ENCODE data around the gene TPM4. TPM values are rescaled to one million over a fixed set of nuclear protein-coding genes. Genes with fewer than 3 reads are reported as not detected.

Gene TPM4
- total RNA-seq, 4 donors from 2014 or later: 229 to 393 (median 299) TPM

DNA sequence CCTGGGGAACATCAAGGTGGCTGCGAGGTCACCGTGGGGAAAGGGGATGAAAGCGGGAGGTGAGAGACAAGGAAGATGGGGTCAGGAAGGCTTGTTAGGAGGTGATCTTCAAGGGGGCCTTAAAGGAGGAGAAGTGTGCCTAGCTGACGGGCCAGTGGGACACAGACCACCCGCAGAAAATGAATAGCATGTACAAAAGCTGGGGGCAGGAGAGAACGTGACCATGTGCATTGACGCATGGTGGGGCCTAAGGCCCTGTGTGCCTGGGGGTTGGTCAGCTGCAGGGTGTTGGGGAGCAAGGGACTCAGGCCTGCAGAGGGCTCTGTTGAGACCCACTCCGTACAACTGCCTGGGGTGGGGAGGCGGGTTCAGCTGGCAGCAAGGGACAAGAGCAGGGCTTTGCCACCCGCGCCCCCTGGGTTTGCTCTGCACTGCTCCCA is 41.3 kb downstream of the TPM4 start:
- TF ChIP-seq CTCF (IDR thresholded peaks at IDR 0.05; ENCODE audit: low read depth): no peak

DNA sequence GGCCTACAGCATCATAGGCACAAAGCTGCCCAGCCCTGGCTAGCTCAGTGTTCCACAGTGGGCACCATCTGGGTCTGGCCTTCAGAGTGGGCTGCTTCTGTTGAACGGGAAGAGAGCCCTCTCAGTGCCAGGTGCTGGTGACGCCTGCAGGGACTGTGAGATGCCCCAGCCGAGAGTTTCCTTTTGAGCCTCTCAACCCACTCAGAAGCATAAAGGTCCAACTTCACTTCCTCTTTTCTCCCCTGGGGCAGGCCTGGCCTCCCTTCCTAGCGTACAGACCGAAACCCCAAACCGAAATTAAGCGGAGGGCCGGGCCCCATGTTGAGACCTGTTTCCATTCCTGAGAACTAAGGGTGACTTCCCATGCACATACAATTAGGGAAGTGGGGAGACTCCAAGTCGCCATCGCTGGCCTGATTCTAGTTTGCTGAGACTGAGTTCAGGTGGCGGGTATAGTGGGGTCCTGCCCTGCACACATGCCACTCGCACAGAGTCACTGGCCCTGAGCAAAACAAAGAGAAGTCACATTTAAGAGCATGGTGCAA is 42.3 kb downstream of the TPM4 start:
- TF ChIP-seq CTCF (IDR thresholded peaks at IDR 0.05; ENCODE audit: low read depth): no peak

DNA sequence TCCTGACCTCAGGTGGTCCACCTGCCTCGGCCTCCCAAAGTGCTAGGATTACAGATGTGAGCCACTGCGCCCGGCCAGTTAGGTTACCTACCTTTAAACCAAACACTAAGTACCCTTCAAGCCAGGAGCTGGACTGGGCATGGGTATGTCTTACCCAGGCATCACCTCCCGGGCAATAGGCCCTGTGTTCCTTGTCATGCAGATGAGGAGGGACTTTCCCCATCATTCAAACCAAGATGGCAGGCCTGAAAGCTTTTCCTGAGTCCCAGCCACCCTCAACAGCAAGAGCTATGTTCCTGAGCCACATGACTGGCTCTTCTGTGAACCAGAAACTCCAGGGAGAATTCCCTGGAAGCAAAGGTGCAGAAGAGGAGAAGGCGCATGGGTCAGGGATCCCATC is 44.8 kb downstream of the TPM4 start:
- no peak for TF ChIP-seq CTCF (IDR thresholded peaks at IDR 0.05; ENCODE audit: low read depth)

DNA sequence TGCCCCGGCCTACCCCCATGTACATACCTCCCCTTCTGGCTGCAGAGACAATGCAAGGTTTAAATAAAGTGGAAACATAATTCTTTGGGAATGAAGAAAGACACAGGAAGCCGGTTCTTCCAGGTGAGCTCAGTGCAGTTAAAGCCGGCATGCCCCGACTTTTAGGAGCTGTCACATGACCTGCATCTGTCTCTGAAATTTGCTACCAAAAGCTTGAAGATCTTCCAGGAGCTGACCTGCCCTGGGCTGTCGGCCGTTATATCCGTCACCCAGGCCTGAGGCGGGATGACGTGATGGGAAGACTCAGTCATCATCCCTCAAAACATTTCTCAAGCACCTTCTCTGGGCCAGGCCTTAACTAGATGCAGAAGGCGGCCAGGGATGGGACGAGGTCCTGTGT is 45.7 kb downstream of the TPM4 start:
- no peak for TF ChIP-seq CTCF (IDR thresholded peaks at IDR 0.05; ENCODE audit: low read depth)

DNA sequence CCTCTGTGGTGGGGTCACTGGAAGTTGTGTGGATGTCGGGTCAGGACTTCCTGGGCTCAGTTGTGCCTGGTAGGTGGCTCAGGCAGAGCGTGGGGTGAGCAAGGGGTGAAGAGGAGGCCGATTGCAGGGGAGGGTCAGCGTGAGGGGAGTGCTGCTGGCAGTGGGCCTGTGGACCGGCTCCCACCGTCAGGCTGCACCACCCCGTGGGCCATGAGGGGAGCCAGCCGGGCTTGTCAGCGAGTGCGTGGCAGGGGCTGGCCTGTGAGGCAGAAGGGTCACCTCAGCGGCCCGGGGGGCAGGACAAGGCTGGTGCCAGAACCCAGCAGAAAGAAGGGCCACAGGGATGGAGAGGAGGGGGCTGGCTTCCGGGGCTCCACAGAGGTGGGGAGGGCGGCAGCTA is 48.7 kb downstream of the TPM4 start:
- TF ChIP-seq CTCF (IDR thresholded peaks at IDR 0.05; ENCODE audit: low read depth): no peak

DNA sequence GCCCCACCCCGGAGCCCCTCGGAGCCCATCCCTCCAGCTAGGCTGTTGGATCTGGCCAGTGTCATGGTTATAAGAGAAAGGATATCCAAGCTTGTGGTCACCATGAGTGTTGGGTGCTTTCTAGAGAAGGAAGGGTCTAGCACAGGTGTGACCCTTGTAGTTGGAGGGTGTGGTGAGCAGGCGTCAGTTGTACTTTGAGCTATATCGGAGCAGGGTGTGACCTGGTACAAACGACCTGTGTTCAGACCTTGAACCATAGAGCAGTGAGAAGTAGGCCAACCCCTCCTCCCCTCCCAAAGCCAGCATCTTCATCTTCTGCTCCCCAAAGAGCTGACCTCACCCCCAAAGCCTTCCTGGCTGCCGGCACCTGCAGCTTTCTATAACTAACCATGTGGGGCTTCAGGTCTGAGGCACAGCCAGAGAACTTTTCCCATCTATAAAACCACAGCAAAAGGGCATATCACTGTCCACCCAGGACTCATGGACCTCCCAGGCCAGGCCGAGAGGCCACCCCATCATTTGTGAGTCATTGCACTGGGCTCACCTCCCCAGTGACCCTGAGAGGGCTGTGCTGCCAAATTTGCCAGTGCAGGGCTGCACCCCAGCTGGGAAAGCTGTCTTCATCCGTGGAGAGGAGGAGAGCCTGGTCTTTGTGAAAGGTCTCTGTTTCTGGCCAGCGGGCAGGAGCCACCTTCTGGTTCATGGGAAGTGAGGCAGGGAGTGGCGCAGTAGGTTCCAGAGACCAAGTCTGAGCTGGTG is 49.6 kb downstream of the TPM4 start:
- no peak for TF ChIP-seq CTCF (IDR thresholded peaks at IDR 0.05; ENCODE audit: low read depth)

DNA sequence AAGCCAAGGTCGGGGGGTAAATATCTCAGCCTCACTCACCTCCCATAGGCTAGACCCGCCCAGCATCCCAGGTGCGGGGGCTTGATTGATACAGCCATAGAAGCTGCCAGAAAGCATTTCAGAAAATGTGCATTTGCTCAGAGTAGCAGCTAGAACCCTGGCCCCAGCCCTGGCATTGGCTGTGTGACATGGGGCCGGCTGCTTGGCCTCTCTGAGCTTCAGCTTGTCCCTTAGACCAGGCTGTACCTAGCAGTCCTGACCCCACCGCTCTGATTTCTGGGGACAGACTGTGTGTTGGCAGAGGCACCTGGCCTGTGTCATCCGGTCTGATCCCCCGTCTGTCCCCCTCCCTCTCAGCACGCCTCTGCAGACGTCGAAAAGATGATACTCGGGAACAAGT is 50.8 kb downstream of the TPM4 start:
- TF ChIP-seq CTCF (IDR thresholded peaks at IDR 0.05; ENCODE audit: low read depth): no peak

All from subcutaneous adipose tissue (tissue), 4 donors.